ENCODE measurements around the gene TACO1. TPM values are rescaled to one million over a fixed set of nuclear protein-coding genes. Genes with fewer than 3 reads are reported as not detected.

The TACO1 gene
- total RNA-seq, 2 donors from 2014 or later = 11.1 to 11.4 TPM

GRCh38 chr17:63635290-63635689 is 34.6 kb downstream of the TACO1 start:
- Histone ChIP-seq H3K27ac (no peak overlapping the region), H3K4me3 (no peak overlapping the region), H3K9me3 (no peaks in the 10 kb centered on the region), H3K36me3 (peaks cover 22% of the 10 kb centered on the region), H3K27me3 (replicated peaks; ENCODE audit: insufficient read depth) (no peaks in the 10 kb centered on the region), H3K4me1 (ENCODE audit: control insufficient read depth in 1 of 2, low read depth in 2 of 2) (peaks cover 10 to 13% of the 10 kb centered on the region in 2 donors)
- ATAC-seq (ENCODE audit: insufficient number of reproducible peaks, low FRiP score, low read depth) = no peak
- TF ChIP-seq CTCF (IDR thresholded peaks at IDR 0.05) = no peak
- no peak for DNase-seq (ENCODE audit: low spot score)

GRCh38 chr17:63635787-63636186 is 35.1 kb downstream of the TACO1 start:
- H3K27ac ChIP-seq = no peak overlapping the region
- no peak for ATAC-seq (ENCODE audit: insufficient number of reproducible peaks, low FRiP score, low read depth)

GRCh38 chr17:63639125-63639524 is 38.4 kb downstream of the TACO1 start:
- no peak for TF ChIP-seq CTCF (IDR thresholded peaks at IDR 0.05)
- Histone ChIP-seq H3K4me3 (no peak overlapping the region), H3K27me3 (replicated peaks; ENCODE audit: insufficient read depth) (no peaks in the 10 kb centered on the region), H3K36me3 (peaks cover 13% of the 10 kb centered on the region), H3K4me1 (ENCODE audit: control insufficient read depth in 1 of 2, low read depth in 2 of 2) (peaks cover 0 to 7% of the 10 kb centered on the region in 2 donors), H3K9me3 (no peaks in the 10 kb centered on the region), H3K27ac (no peak overlapping the region)
- DNase-seq (ENCODE audit: low spot score) = no peak
- no peak for ATAC-seq (ENCODE audit: insufficient number of reproducible peaks, low FRiP score, low read depth)

More at GRCh38 chr17:63635787-63636186, 35.1 kb downstream of the TACO1 start:
- no peak for TF ChIP-seq CTCF (IDR thresholded peaks at IDR 0.05)
- no peak overlapping the region for H3K4me3 ChIP-seq
- H3K27me3 ChIP-seq (replicated peaks; ENCODE audit: insufficient read depth) = no peaks in the 10 kb centered on the region
- peaks cover 22% of the 10 kb centered on the region for H3K36me3 ChIP-seq
- peaks cover 5 to 13% of the 10 kb centered on the region in 2 donors for H3K4me1 ChIP-seq (ENCODE audit: control insufficient read depth in 1 of 2, low read depth in 2 of 2)
- no peak for DNase-seq (ENCODE audit: low spot score)
- no peaks in the 10 kb centered on the region for H3K9me3 ChIP-seq

GRCh38 chr17:63640038-63640437 is 39.3 kb downstream of the TACO1 start:
- peaks cover 7% of the 10 kb centered on the region for H3K36me3 ChIP-seq

More at GRCh38 chr17:63640038-63640437, 39.3 kb downstream of the TACO1 start:
- H3K4me3 ChIP-seq = no peak overlapping the region
- peaks cover 0 to under 1% of the 10 kb centered on the region in 2 donors for H3K4me1 ChIP-seq (ENCODE audit: control insufficient read depth in 1 of 2, low read depth in 2 of 2)
- ATAC-seq (ENCODE audit: insufficient number of reproducible peaks, low FRiP score, low read depth) (no peak), DNase-seq (ENCODE audit: low spot score) (no peak)
- H3K27me3 ChIP-seq (replicated peaks; ENCODE audit: insufficient read depth) = no peaks in the 10 kb centered on the region
- H3K27ac ChIP-seq = no peak overlapping the region
- TF ChIP-seq CTCF (IDR thresholded peaks at IDR 0.05) = no peak
- no peaks in the 10 kb centered on the region for H3K9me3 ChIP-seq
